Coronary artery (tissue), 2 donors: ENCODE data around the gene FOXL2NB.

Experiments used
- DNase-seq: peaks from one replicate; pipeline ENCODE4 v3.0.0-alpha.2; 2017; ENCODE audit warnings: low spot score
- H3K27ac ChIP-seq, 2 donors: fragments of 200-600 bp; sonication (generic); one replicate each; pipeline ENCODE4 v1.5.1; 2016 to 2019
- H3K4me3 ChIP-seq: fragments of 200-600 bp; sonication (generic); 2 replicates; pipeline ENCODE4 v1.5.1; 2016; ENCODE audit warnings: mild to moderate bottlenecking, moderate library complexity
- TF ChIP-seq, protein P1 (sequence below): fragments of 200-600 bp; sonication (generic); IDR thresholded peaks from one replicate; pipeline ENCODE4 v1.5.1; 2019; ENCODE audit warnings: antibody characterized with exemption

The FOXL2NB gene

DNA sequence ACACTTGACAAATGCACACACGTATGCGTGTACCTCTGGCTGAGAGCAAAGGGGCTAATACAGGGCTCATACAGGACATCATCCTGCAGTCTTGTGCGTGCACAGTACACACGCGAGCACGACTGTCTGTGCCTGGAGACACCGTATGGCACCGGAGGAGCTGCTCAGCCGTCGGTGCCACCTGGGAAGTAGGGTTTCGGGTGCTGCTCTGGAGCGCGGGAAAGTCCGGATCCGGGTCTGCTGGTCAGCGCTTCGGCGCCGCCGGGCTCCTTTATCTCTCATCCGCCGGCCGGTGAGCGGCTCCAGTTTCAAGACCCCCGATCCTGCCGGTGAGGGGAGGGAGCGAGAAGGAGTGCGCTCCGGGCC is 9.3 kb upstream of the FOXL2NB start:
- no peak overlapping the region for H3K27ac ChIP-seq
- TF ChIP-seq, protein P1, sequence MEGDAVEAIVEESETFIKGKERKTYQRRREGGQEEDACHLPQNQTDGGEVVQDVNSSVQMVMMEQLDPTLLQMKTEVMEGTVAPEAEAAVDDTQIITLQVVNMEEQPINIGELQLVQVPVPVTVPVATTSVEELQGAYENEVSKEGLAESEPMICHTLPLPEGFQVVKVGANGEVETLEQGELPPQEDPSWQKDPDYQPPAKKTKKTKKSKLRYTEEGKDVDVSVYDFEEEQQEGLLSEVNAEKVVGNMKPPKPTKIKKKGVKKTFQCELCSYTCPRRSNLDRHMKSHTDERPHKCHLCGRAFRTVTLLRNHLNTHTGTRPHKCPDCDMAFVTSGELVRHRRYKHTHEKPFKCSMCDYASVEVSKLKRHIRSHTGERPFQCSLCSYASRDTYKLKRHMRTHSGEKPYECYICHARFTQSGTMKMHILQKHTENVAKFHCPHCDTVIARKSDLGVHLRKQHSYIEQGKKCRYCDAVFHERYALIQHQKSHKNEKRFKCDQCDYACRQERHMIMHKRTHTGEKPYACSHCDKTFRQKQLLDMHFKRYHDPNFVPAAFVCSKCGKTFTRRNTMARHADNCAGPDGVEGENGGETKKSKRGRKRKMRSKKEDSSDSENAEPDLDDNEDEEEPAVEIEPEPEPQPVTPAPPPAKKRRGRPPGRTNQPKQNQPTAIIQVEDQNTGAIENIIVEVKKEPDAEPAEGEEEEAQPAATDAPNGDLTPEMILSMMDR = no peak
- DNase-seq = no peak
- peak overlapping the region; percentile 67 for H3K4me3 ChIP-seq

DNA sequence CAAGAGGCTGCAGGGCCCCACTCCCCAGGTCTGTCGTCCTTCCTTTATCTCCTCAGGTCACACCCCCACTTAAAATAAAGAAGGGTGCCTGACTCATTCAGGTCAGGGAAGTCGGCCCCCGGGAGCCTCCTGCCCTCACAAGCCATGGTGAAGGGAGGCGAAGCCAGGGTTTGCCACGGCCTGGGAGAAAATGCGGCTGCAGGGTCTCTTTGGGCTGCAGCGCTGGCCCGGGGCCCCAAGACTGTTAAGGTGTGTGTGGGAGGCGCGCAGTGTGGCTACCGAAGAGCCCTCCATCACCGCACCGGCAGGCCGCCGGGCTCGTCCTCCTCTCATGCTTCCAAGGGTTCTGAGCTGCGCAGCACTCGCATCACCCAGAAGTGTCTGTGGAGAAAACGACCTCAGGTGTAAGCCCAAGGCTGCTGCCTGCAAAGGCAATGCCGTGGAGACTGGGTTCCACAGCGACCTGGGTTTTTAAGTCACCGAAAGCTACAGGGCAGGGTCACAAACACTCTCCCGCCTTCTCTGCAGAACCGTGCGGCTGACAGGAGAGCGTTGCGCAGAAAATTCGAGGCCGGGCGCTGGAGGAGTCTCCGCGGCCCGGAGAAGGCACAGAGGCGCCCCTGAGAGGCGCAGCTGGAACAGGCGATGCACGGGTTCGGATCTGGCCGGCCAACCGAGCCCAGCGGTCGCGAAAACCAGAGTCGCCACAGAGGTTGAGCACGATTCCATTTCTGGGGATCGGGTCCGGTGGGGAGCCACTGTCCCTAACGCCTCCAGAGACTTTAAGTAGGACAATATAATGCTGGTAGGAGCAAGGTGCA is 8.8 kb upstream of the FOXL2NB start:
- TF ChIP-seq, protein P1 = no peak
- DNase-seq = no peak
- H3K27ac ChIP-seq = no peak overlapping the region
- peak overlapping the region; percentile 67 for H3K4me3 ChIP-seq

DNA sequence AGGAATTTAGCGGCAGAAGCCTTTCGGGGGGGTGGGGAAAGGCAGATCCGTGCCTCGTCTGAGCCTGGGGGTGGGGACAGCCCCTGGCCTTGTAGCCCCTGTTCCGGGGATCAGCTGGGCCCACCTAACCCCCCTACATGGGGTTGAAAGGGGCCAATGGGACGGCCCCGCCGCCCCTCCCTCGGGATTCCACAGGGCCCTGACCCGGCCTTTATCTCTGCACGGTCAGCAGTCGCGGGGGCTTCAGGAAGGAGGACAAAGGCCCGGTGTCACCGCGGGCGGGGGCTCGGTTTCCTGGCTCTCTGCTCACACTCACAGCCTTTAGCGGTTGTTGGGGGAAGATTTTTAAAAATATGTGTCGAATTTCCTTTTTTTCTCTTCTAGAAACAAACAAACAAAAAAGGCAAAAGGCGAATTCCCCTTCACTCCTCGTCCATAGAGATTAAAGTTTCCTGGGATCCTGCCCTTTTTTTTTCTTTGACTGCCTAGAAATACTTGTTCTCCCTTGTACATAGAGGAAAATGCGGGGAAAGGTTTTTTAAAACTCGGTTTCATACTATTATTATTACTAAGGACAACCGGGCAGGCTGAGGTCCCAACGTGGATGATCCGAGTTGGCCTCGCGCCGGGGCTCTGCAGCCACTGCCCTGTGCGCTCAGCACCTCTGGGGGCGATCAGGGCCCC is 8.0 kb upstream of the FOXL2NB start:
- TF ChIP-seq, protein P1 = no peak
- DNase-seq = no peak
- Histone ChIP-seq H3K27ac (no peak overlapping the region), H3K4me3 (peak overlapping the region; percentile 67)

DNA sequence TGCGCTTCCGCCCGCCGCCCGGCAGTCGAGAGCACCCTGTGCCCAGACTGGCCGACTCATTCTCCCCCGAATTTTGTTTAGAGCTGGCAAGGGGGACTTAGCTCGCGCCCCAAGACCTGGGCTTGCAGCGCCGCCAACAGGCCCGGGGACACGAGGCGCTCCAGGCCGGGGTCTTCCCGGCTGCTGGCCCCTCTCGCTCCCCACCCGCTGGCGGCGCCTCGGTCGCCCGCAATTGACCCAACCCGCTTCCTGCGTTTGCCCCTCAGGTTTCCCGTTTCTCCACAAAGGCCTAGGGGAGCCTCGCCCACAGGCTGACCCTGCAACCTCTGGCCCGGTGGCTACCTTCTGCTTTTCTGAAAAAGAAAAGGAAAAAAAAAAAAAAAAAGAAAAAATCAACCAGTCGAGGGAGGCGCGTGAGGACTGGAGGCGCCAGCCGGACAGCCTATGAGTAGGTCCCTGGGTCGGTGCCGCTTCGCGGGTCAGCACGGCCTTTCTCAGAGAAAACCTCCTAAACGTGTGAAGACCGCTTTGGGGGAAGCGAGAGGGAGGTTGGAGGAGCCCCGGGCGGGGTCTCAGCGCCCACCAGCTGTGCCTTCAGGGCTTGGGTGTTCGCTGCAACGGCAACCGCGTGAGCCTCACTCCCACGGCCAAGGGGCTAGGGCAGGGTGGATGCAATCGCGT is 7.3 kb upstream of the FOXL2NB start:
- no peak overlapping the region for H3K4me3 ChIP-seq
- TF ChIP-seq, protein P1 = no peak
- no peak for DNase-seq
- H3K27ac ChIP-seq = no peak overlapping the region

DNA sequence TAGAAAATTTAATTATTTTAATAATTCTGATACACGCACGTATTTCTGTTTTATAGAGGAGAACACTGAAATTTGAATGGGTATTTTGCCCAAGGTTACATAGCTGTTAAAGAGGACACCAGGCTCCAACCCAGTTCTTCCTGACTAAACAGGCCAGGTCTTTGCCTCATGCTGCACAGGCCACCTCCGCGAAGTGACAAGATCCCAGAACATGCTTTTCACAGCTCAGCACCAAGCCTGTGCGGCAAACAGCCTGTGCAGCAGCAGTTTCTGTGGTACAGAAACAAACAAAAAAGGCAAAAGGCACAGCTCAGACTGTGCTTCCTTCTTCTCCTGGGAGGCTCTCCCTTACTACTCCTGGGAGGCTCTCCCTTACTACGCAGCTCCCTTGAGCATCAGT is 6.6 kb upstream of the FOXL2NB start:
- H3K27ac ChIP-seq = no peak overlapping the region
- H3K4me3 ChIP-seq = no peak overlapping the region
- DNase-seq = no peak
- TF ChIP-seq, protein P1 = no peak

DNA sequence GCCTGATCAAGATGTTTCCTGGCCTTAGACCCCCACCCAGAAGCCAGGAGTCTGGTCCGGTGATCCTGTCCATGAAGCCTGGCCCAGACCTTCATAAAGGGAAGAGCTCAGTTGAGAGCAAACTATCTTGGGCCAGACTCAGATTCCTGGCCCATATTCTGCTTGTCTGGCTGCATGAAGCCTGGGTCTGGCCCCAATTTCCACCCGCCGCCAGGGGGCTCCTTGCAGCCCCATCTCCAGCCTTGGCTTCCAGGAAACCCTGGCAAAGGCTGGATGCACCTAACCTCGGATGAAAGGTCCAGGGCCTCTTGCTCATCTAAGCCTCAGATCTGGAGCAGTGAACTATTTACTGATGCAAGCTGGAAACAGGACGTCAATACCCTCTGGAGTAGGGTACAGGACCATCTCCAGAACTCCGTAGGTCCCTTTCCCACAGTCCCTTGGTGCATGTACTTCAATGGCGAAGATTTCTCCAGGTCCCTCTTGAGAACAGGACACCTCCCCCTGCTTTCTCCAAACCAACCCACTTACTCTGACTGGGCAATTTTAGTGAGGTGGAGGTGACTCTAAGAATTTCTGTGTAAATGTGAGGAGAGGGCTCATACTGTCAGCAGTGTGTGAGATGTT is 5.6 kb upstream of the FOXL2NB start:
- Histone ChIP-seq H3K4me3 (no peak overlapping the region), H3K27ac (no peak overlapping the region)
- no peak for DNase-seq
- TF ChIP-seq, protein P1 = no peak
